Body of pancreas (tissue), 4 donors: ENCODE results near the gene ANKIB1. TPM values are rescaled to one million over a fixed set of nuclear protein-coding genes. Genes with fewer than 3 reads are reported as not detected.

ENCODE experiments used
- ATAC-seq: fragments of 150-250 bp; one replicate; pipeline ENCODE4 v1.9.1; 2016
- DNase-seq, 4 donors: peaks; one replicate each; pipeline ENCODE4 v3.0.0-alpha.2; 2019
- H3K27ac ChIP-seq, 4 donors: fragments of 200-600 bp; sonication (generic); 1 replicate in 3 of 4; 2 replicates in 1 of 4; pipeline versions ENCODE4 v1.5.1 to v1.6.1; 2016 to 2019; ENCODE audit warnings: mild to moderate bottlenecking in 1 of 4, mixed read lengths in 1 of 4, moderate library complexity in 1 of 4
- H3K27me3 ChIP-seq, 2 donors: fragments of 200-600 bp; sonication (generic); one replicate each; pipeline ENCODE4 v1.6.0; 2016; ENCODE audit warnings: mild to moderate bottlenecking in 1 of 2
- H3K36me3 ChIP-seq, 2 donors: fragments of 200-600 bp; sonication (generic); replicated peaks in 1 of 2; 2 replicates each; pipeline ENCODE4 v1.5.1; 2016; ENCODE audit warnings: low read depth in 2 of 2; ENCODE audit not compliant: insufficient read depth in 1 of 2
- H3K4me1 ChIP-seq: fragments of 200-600 bp; sonication (generic); one replicate; pipeline ENCODE4 v1.6.0; 2016
- H3K4me3 ChIP-seq, 2 donors: fragments of 200-600 bp; sonication (generic); 1 replicate in 1 of 2; 2 replicates in 1 of 2; pipeline ENCODE4 v1.5.1; 2016 to 2019
- H3K9me3 ChIP-seq, 3 donors: fragments of 200-600 bp; sonication (generic); 1 replicate in 2 of 3; 2 replicates in 1 of 3; pipeline ENCODE4 v1.5.1; 2016
- CTCF ChIP-seq, 7 experiments: fragments of 450-650 bp in 4 of 7; fragments of 200-600 bp in 3 of 7; sonication (generic) in 3 of 7; IDR thresholded peaks; one replicate each; pipeline ENCODE4 v1.5.1; 2016 to 2019; ENCODE audit warnings: antibody characterized with exemption in 7 of 7
- POLR2A ChIP-seq, 3 donors: fragments of 450-650 bp; IDR thresholded peaks; one replicate each; pipeline ENCODE4 v1.6.1; 2016; ENCODE audit warnings: antibody characterized with exemption in 3 of 3, mild to moderate bottlenecking in 2 of 3
- WGBS, 2 donors: methylation state at CpG; one replicate each; pipeline ENCODE4 v1.1.5; 2017; 5-methylcytosine and 5-hydroxymethylcytosine counted together
- intact Hi-C: fragments of 100-400 bp; cut with DNase I; formaldehyde crosslinking; loops from one replicate; pipeline ENCODE4 v1.15.1; 2023
- total RNA-seq, 2 donors: library from RNA; depleted of rRNA; stranded (reverse); fragments of >200 nt; gene quantifications; one replicate each; pipeline ENCODE4 v1.1.0, GENCODE V29; 2016

The ANKIB1 gene
- total RNA-seq, 2 donors from 2014 or later = 20.1 to 33.2 TPM

DNA sequence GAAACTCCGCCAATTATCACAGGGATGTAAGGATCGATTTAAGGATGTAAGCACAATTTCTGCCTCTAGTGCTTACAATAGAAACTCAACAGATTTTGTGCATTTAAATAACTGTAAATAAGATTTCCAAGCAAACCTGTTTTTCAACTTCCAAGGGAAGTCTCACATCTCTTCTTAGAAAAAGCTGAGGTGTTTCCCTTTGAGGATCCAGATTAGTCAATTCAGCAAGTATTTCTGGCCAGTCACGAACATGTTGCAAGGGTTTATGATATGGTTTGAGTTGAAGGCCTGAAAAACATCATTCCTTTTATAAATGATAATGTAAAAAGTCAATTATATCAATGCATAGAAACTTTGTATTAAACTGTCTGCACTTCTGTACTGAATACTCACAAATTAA is 24.0 kb upstream of the ANKIB1 start:
- H3K4me3 ChIP-seq = no peak overlapping the region
- DNase-seq (no peak), ATAC-seq (no peak)
- H3K36me3 ChIP-seq = peaks cover 8 to 28% of the 10 kb centered on the region in 2 donors
- no peaks in the 10 kb centered on the region for H3K9me3 ChIP-seq
- no peak overlapping the region for H3K27ac ChIP-seq
- intact Hi-C loops = no loop called here
- H3K27me3 ChIP-seq = no peaks in the 10 kb centered on the region
- WGBS, 2 donors = 92 to 97% methylated on average over 3 of the region's 3 CpGs
- no peak for TF ChIP-seq POLR2A (IDR thresholded peaks at IDR 0.05)
- TF ChIP-seq CTCF (IDR thresholded peaks at IDR 0.05) = no peak
- no peaks in the 10 kb centered on the region for H3K4me1 ChIP-seq

DNA sequence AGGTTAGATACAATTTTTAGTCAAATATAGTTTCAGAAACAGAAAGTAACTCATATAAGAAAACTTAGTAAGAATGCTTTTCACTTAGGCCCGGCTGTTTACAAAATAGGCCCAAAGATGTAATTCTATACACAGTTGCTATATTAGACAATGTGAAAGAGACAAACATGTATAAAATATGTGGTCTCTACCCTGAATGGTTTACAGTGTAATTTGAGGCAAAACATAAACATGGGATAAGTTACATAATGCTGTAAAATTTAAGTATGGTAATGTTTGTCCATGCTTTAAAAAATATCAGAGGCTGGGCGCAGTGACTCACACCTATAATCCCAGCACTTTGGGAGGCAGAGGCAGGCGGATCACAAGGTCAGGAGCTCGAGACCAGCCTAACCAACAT is 18.8 kb upstream of the ANKIB1 start:
- H3K27ac ChIP-seq = no peak overlapping the region
- intact Hi-C loops = no loop called here
- no peak overlapping the region for H3K4me3 ChIP-seq
- no peaks in the 10 kb centered on the region for H3K27me3 ChIP-seq
- H3K4me1 ChIP-seq = no peaks in the 10 kb centered on the region
- peaks cover 0 to 15% of the 10 kb centered on the region in 2 donors for H3K36me3 ChIP-seq
- H3K9me3 ChIP-seq = no peaks in the 10 kb centered on the region
- ATAC-seq (no peak), DNase-seq (no peak)
- TF ChIP-seq POLR2A (IDR thresholded peaks at IDR 0.05) (no peak), CTCF (IDR thresholded peaks at IDR 0.05) (no peak)
- WGBS, 2 donors = 89 to 90% methylated on average over 4 of the region's 4 CpGs

DNA sequence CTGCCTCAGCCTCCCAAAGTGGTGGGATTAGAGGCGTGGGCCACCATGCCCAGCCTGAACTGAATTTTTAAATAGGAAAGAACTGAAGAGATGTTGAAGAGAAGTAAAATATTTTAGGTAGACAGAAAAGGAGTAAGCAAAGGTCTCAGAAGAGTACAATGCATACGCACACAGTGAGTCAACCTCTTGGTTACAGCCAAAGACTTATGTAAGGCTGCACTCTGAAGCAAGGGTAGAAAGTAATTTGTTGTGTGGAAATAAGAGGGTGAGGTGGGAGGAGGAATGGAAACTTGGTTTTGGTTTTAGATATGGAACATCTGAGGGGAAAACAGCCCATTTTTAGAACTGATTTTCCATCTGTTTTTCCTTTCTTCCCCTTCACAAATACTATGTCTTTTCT is 17.7 kb upstream of the ANKIB1 start:
- TF ChIP-seq CTCF (IDR thresholded peaks at IDR 0.05) = no peak
- TF ChIP-seq POLR2A (IDR thresholded peaks at IDR 0.05) = no peak
- DNase-seq (no peak), ATAC-seq (no peak)
- Histone ChIP-seq H3K36me3 (peaks cover 0 to 14% of the 10 kb centered on the region in 2 donors), H3K27ac (no peak overlapping the region), H3K27me3 (no peaks in the 10 kb centered on the region), H3K4me1 (no peaks in the 10 kb centered on the region), H3K4me3 (no peak overlapping the region), H3K9me3 (no peaks in the 10 kb centered on the region)
- intact Hi-C loops = no loop called here
- 94 to 95% methylated on average over 2 of the region's 2 CpGs for WGBS, 2 donors

DNA sequence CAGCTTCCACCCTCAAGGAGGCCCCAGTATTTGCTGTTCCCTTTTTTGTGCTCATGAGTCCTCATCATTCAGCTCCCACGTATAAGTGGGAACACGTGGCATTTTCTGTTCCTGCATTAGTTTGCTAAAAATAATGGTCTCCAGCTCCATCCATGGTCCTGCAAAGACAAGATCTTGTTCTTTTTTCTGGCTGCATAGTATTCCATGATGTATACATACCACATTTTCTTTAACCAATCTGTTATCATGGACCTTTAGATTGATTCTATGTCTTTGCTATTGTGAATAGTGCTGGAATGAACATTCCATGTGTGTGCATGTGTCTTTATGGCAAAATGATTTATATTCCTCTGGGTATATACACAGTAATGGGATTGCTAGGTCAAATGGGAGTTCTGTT is 17.0 kb upstream of the ANKIB1 start:
- no peak for TF ChIP-seq POLR2A (IDR thresholded peaks at IDR 0.05)
- no peak for TF ChIP-seq CTCF (IDR thresholded peaks at IDR 0.05)
- Histone ChIP-seq H3K4me3 (no peak overlapping the region), H3K9me3 (no peaks in the 10 kb centered on the region), H3K4me1 (no peaks in the 10 kb centered on the region), H3K27ac (no peak overlapping the region), H3K36me3 (peaks cover 5 to 12% of the 10 kb centered on the region in 2 donors), H3K27me3 (no peaks in the 10 kb centered on the region)
- ATAC-seq (no peak), DNase-seq (no peak)
- 94 to 95% methylated on average over 2 of the region's 2 CpGs for WGBS, 2 donors
- intact Hi-C loops = no loop called here

- H3K9me3 ChIP-seq = no peaks in the 10 kb centered on the region
- H3K27me3 ChIP-seq = no peaks in the 10 kb centered on the region
- no peak for DNase-seq
- no peak for ATAC-seq
- no peaks in the 10 kb centered on the region for H3K4me1 ChIP-seq
- intact Hi-C loops = no loop called here
- H3K4me3 ChIP-seq = no peak overlapping the region
- no peak overlapping the region for H3K27ac ChIP-seq
- H3K36me3 ChIP-seq = peaks cover 7 to 8% of the 10 kb centered on the region in 2 donors
- TF ChIP-seq CTCF (IDR thresholded peaks at IDR 0.05) = no peak
- no peak for TF ChIP-seq POLR2A (IDR thresholded peaks at IDR 0.05)
- 80 to 82% methylated on average over 2 of the region's 2 CpGs for WGBS, 2 donors
Measured at GRCh38 chr7:92230547-92230946, 15.2 kb upstream of the ANKIB1 start.
